Skeletal muscle satellite cell (primary cell): ENCODE results near the gene FBXO44.

Experiments
- H3K27me3 ChIP-seq: 2 replicates; pipeline ENCODE4 v1.7.0; 2013; ENCODE audit warnings: low read length; ENCODE audit not compliant: control insufficient read depth, insufficient read depth
- H3K36me3 ChIP-seq: 2 replicates; pipeline ENCODE4 v1.7.0; 2013; ENCODE audit warnings: mild to moderate bottlenecking, control low read depth, low read length; ENCODE audit not compliant: insufficient read depth
- H3K4me1 ChIP-seq: 2 replicates; pipeline ENCODE4 v1.7.0; 2013; ENCODE audit warnings: low read length; ENCODE audit not compliant: control insufficient read depth, insufficient read depth
- H3K4me2 ChIP-seq: 2 replicates; pipeline ENCODE4 v1.7.0; 2013; ENCODE audit warnings: mild to moderate bottlenecking, low read length
- H3K4me3 ChIP-seq: 2 replicates; pipeline ENCODE4 v1.7.0; 2013; ENCODE audit warnings: low read length
- H3K9ac ChIP-seq: 2 replicates; pipeline ENCODE4 v1.7.0; 2013; ENCODE audit warnings: mild to moderate bottlenecking, low read depth, low read length, moderate library complexity
- H3K9me3 ChIP-seq: replicated peaks from 2 replicates; pipeline ENCODE4 v1.7.0; 2013; ENCODE audit warnings: mild to moderate bottlenecking, control low read depth, low read length

Gene FBXO44

GRCh38 chr1:11705596-11705995 lies 50.9 kb downstream of the FBXO44 start:
- Histone ChIP-seq H3K4me3 (no peak overlapping the region), H3K4me1 (peaks cover 14% of the 10 kb centered on the region), H3K4me2 (no peak overlapping the region), H3K9me3 (no peaks in the 10 kb centered on the region), H3K36me3 (no peaks in the 10 kb centered on the region), H3K27me3 (peaks cover 76% of the 10 kb centered on the region), H3K9ac (no peak overlapping the region)

- H3K9ac ChIP-seq, result no peak overlapping the region
- H3K27me3 ChIP-seq, result peaks cover 69% of the 10 kb centered on the region
These were observed 51.6 kb downstream of the FBXO44 start for GRCh38 chr1:11706292-11706691.

GRCh38 chr1:11707621-11708276 lies 53.1 kb downstream of the FBXO44 start:
- no peak overlapping the region for H3K9ac ChIP-seq
- no peaks in the 10 kb centered on the region for H3K9me3 ChIP-seq
- peaks cover 62% of the 10 kb centered on the region for H3K27me3 ChIP-seq
- H3K4me3 ChIP-seq, result no peak overlapping the region
- no peaks in the 10 kb centered on the region for H3K4me1 ChIP-seq
- H3K36me3 ChIP-seq, result no peaks in the 10 kb centered on the region
- H3K4me2 ChIP-seq, result no peak overlapping the region

More at GRCh38 chr1:11706292-11706691, 51.6 kb downstream of the FBXO44 start:
- H3K4me1 ChIP-seq, result peaks cover 7% of the 10 kb centered on the region
- H3K9me3 ChIP-seq, result no peaks in the 10 kb centered on the region
- no peaks in the 10 kb centered on the region for H3K36me3 ChIP-seq
- no peak overlapping the region for H3K4me3 ChIP-seq
- H3K4me2 ChIP-seq, result no peak overlapping the region

GRCh38 chr1:11708554-11709350 lies 54.1 kb downstream of the FBXO44 start:
- Histone ChIP-seq H3K36me3 (no peaks in the 10 kb centered on the region), H3K9me3 (no peaks in the 10 kb centered on the region), H3K9ac (no peak overlapping the region), H3K4me3 (no peak overlapping the region), H3K27me3 (peaks cover 59% of the 10 kb centered on the region), H3K4me1 (no peaks in the 10 kb centered on the region), H3K4me2 (no peak overlapping the region)

GRCh38 chr1:11711490-11711889 lies 56.8 kb downstream of the FBXO44 start:
- Histone ChIP-seq H3K4me1 (no peaks in the 10 kb centered on the region), H3K4me2 (no peak overlapping the region), H3K4me3 (no peak overlapping the region), H3K9ac (no peak overlapping the region), H3K36me3 (no peaks in the 10 kb centered on the region), H3K27me3 (peaks cover 54% of the 10 kb centered on the region), H3K9me3 (no peaks in the 10 kb centered on the region)

- no peak overlapping the region for H3K9ac ChIP-seq
- H3K36me3 ChIP-seq, result no peaks in the 10 kb centered on the region
- H3K4me1 ChIP-seq, result no peaks in the 10 kb centered on the region
- no peak overlapping the region for H3K4me2 ChIP-seq
- no peaks in the 10 kb centered on the region for H3K9me3 ChIP-seq
- H3K27me3 ChIP-seq, result peaks cover 52% of the 10 kb centered on the region
- no peak overlapping the region for H3K4me3 ChIP-seq
These were observed 57.6 kb downstream of the FBXO44 start for GRCh38 chr1:11712285-11712684.
